Right lung (tissue), 5 donors: Measurements from ENCODE around the gene SVEP1. TPM values are rescaled to one million over a fixed set of nuclear protein-coding genes. Genes with fewer than 3 reads are reported as not detected.

ENCODE experiments used
- DNase-seq, 2 donors: peaks; one replicate each; pipeline ENCODE4 v3.0.0-alpha.2; 2013
- polyA plus RNA-seq, 5 donors: library from polyadenylated mRNA; unstranded; fragments of 120-200 nt; gene quantifications; one replicate each; pipeline versions ENCODE4 v1.2.1 to v1.2.3, GENCODE V29; 2013; ENCODE audit warnings: inconsistent platforms in 1 of 5, low replicate concordance in 1 of 5; ENCODE audit not compliant: insufficient read length in 5 of 5, insufficient read depth in 1 of 5

The SVEP1 gene
- polyA plus RNA-seq, 5 donors, result 15.8 to 31.9 (median 27.7) TPM

DNA sequence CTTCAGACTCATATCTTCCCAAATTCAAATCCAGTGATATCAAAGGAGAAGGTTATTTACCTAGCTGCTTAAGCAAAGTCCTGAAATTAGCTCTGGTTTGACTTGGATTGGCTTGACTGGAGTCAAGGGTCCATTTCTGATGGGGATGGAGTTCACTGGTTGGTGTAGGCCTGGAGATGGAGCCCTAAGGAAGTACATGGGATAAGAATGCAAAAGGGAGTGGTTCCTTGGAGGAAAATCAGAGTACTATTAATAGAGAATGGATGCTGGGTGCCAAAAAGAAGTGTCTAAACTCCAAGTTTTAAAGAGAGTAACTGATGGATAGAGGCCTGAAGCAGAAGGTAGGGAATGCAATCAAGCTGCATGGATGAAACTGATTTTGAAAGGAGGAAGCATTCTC is 255.7 kb downstream of the SVEP1 start:
- DNase-seq, result no peak

DNA sequence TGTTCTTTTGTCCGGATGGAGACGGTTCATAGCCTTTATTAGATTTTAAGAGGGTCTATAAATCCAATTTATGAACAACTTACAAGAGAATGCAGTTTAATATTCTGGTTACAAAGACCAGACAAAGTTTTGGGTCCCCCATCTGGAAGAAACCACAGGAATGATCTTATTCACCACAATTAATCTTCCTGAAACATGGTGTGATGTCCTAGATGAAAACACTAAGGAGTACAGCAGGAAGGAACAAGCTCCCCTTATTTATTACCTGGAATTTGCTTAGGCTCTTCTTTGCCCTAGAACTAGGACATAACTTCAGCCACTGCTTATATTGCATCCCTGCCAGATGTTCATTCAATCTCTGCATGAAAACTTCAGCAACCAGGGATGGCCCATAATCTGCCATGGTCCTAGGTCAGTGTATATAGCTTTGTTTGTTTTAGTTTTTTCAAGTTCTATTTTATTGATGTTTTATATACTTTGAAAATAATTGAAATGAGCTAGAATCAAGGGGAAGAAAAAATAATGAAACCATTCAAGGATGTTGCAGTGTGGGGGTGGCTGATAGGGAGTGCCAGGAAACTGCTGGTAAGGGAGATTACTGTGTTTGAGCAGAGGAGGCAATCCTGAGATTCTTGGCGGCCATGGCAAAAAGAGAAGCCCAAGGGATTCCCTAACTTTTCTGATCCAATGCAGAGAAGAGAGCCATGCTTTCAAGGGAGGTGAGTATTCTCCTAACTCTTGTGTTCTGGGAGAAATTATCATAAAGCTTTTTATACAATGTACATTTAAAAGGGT is 258.7 kb downstream of the SVEP1 start:
- DNase-seq, result no peak

DNA sequence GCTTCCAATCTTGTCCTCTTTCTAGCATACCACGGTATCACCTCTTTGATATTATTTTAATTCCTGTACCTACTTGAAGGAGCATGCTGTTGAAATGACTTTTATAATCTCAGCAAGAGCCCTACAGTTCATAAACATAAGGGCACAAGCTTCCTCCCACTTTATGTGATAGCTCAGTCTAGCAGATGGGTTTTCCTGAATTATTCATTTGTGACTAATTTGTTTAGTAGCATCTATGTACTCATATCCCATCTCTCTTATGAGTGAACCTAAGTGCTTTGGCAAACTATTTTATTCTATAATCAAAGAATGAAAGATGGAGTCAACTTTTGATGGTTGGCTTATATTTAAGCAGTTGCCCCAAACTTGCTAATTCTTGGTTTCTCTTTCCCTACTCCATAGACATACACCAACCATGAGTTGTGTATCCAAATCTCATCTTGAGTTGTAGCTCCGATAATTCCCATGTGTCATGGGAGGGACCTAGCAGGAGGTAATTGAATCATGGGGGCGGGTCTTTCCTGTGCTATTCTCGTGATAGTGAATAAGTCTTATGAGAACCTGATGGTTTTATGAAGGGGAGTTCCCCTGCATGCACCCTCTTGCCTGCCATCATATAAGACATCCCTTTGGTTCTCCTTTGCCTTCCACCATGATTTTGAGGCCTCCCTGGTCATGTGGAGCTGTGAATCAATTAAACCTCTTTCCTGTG is 259.6 kb downstream of the SVEP1 start:
- no peak for DNase-seq

DNA sequence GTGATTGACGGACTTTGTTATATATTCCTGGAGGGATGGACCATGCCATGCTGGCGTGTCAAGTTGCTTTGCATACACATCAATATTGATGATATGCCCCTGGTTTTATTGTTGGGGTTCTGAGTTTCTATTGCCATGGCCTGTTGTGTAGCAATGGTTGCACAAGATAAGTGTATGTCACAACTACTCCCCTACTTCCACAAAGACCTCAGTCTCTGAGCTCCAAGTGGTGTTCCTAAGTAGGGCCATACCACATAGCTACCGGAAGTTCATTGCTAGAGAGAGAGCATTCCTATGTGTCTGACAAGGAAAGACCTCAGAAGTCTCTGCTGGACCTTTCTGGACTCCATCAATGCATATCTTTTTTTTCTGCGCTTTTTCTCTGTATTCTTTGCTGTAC is 261.6 kb downstream of the SVEP1 start:
- DNase-seq, result no peak

DNA sequence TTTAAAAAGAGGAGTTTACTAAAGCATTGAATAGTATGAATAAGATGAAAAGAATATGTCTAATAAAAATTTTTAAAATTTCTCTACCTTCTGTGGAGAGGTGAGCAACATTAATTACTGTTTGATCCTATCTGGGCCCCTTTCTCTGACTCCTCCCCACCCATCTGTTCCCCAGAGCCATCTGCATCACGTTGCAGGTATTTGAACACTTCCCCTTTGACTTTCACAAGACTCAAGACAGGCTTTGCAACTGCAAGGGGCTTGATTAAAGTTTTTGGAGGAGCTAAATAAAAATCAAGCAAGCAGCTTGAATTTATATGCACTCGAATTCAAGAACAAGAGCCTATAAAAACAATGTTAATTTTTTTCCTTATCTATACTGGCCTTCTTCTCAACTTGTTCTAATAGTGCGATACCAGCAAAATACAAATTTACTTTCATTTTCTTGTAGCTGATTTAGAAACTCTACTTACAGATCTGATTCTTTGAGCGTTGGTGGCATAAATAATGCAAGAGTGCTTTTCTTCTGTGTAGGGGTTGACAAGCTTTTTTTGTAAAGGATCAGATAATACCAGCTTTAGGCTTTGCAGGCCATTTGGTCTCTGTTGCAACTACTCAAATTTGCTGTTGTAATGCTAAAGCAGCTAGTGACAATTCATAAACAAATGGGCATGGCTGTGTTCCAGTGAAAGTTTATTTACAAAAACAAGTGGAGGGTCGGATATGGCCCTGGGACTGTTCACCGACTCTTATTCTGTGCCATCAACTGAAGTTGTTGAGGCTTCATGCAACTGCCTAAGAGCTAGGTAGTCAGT is 263.1 kb downstream of the SVEP1 start:
- DNase-seq, result peak in 1 of 2 donors; percentile 6

Other genes starting within 250 kb of the SVEP1 start
- not detected for gene TXNDC8, start 241.9 kb downstream of the SVEP1 start, polyA plus RNA-seq
- gene MUSK, start 89.0 kb upstream of the SVEP1 start, polyA plus RNA-seq, result under 1 TPM; 0.43 to 0.67 (median 0.55) TPM